Activated CD8-positive, alpha-beta T cell treated with anti-CD3 and anti-CD28 coated beads, Interleukin-2, amount 10 ng/mL, durations not matched to agents 7 days and 5 days (primary cell): Measurements from ENCODE around the gene ABHD8. TPM values are rescaled to one million over a fixed set of nuclear protein-coding genes. Genes with fewer than 3 reads are reported as not detected.

Source experiments
- ATAC-seq: fragments of 150-1000 bp; cut with Tn5 transposase; one replicate; pipeline ENCODE4 v1.10.0; 2021; ENCODE audit warnings: moderate library complexity
- CTCF ChIA-PET: fragments of 350-600 bp; sonication (Branson Sonifier 250); formaldehyde crosslinking; loops from one replicate; lab custom pipeline; 2021; ENCODE audit warnings: antibody characterized with exemption; lab: Charles Lee
- POLR2A ChIA-PET: fragments of 350-600 bp; sonication (Branson Sonifier 250); formaldehyde crosslinking; loops from one replicate; lab custom pipeline; 2021; ENCODE audit warnings: antibody characterized with exemption; lab: Charles Lee
- DNase-seq: peaks from one replicate; pipeline ENCODE4 v3.0.0-alpha.2; 2020
- H3K27ac Mint-ChIP-seq: one replicate; pipeline ENCODE4 v1.8.0; 2021; ENCODE audit warnings: mild to moderate bottlenecking, mixed read lengths
- H3K27me3 Mint-ChIP-seq: one replicate; pipeline ENCODE4 v1.8.0; 2021; ENCODE audit warnings: low read depth, mixed read lengths
- H3K36me3 Mint-ChIP-seq: one replicate; pipeline ENCODE4 v1.8.0; 2021; ENCODE audit warnings: low read depth, mixed read lengths
- H3K4me1 Mint-ChIP-seq: one replicate; pipeline ENCODE4 v1.8.0; 2021; ENCODE audit warnings: low read depth, mixed read lengths
- H3K4me3 Mint-ChIP-seq: one replicate; pipeline ENCODE4 v1.8.0; 2021; ENCODE audit warnings: mild to moderate bottlenecking, mixed read lengths
- H3K9me3 Mint-ChIP-seq: one replicate; pipeline ENCODE4 v1.8.0; 2022; ENCODE audit warnings: mixed read lengths; ENCODE audit not compliant: insufficient read depth
- total RNA-seq, 2 experiments: library from RNA; stranded (reverse); gene quantifications; one replicate each; pipeline ENCODE4 v1.2.3, GENCODE V29; 2021

The ABHD8 gene
- total RNA-seq, 2 experiments from 2014 or later = 8.9 to 9.7 TPM

- no peak for ATAC-seq
- Mint-ChIP-seq H3K27me3 (peaks cover 4% of the 10 kb centered on the region), H3K27ac (peak overlapping the region; percentile 61), H3K4me1 (peaks cover 35% of the 10 kb centered on the region), H3K9me3 (no peaks in the 10 kb centered on the region), H3K4me3 (peak overlapping the region; percentile 38), H3K36me3 (peaks cover 16% of the 10 kb centered on the region)
- ChIA-PET CTCF (interaction anchor here (0.8 to 4.2 kb wide), 9 partner anchors 11 to 72 kb away, joined by 3 to 27 read pairs (median 4); partner anchors contain the start of gene DDA1), POLR2A (interaction anchor here (0.7 to 1.5 kb wide), 5 partner anchors 20 to 107 kb away, joined by 3 to 5 read pairs (median 3); partner anchors contain the start of genes DDA1, MRPL34 and OCEL1)
- peak; percentile 63 for DNase-seq
These were observed 29.7 kb upstream of the ABHD8 start for GRCh38 chr19:17332677-17333581.

GRCh38 chr19:17332360-17332676 is 29.1 kb upstream of the ABHD8 start:
- POLR2A ChIA-PET = interaction anchor here (0.6 to 0.7 kb wide), 2 partner anchors 16 to 20 kb away, joined by 3 read pairs; no protein-coding TSS in a partner anchor
- CTCF ChIA-PET = interaction anchor here (1.1 to 4.2 kb wide), 5 partner anchors 12 to 59 kb away, joined by 3 to 27 read pairs (median 5); partner anchors contain the start of gene DDA1
- H3K36me3 Mint-ChIP-seq = peaks cover 16% of the 10 kb centered on the region
- H3K27me3 Mint-ChIP-seq = peaks cover 4% of the 10 kb centered on the region
- ATAC-seq (no peak), DNase-seq (no peak)
- H3K9me3 Mint-ChIP-seq = no peaks in the 10 kb centered on the region
- H3K27ac Mint-ChIP-seq = no peak overlapping the region
- H3K4me1 Mint-ChIP-seq = peaks cover 34% of the 10 kb centered on the region
- no peak overlapping the region for H3K4me3 Mint-ChIP-seq

GRCh38 chr19:17331045-17331558 is 27.9 kb upstream of the ABHD8 start:
- H3K9me3 Mint-ChIP-seq = no peaks in the 10 kb centered on the region
- ChIA-PET CTCF (interaction anchor here (1.1 to 1.8 kb wide), 3 partner anchors 12 to 55 kb away, joined by 3 to 7 read pairs (median 5); no protein-coding TSS in a partner anchor), POLR2A (no interaction called here)
- ATAC-seq (no peak), DNase-seq (peak; percentile 21)
- H3K27me3 Mint-ChIP-seq = peaks cover 4% of the 10 kb centered on the region
- peaks cover 16% of the 10 kb centered on the region for H3K36me3 Mint-ChIP-seq
- H3K4me3 Mint-ChIP-seq = no peak overlapping the region
- H3K4me1 Mint-ChIP-seq = peaks cover 33% of the 10 kb centered on the region
- H3K27ac Mint-ChIP-seq = no peak overlapping the region

DNA sequence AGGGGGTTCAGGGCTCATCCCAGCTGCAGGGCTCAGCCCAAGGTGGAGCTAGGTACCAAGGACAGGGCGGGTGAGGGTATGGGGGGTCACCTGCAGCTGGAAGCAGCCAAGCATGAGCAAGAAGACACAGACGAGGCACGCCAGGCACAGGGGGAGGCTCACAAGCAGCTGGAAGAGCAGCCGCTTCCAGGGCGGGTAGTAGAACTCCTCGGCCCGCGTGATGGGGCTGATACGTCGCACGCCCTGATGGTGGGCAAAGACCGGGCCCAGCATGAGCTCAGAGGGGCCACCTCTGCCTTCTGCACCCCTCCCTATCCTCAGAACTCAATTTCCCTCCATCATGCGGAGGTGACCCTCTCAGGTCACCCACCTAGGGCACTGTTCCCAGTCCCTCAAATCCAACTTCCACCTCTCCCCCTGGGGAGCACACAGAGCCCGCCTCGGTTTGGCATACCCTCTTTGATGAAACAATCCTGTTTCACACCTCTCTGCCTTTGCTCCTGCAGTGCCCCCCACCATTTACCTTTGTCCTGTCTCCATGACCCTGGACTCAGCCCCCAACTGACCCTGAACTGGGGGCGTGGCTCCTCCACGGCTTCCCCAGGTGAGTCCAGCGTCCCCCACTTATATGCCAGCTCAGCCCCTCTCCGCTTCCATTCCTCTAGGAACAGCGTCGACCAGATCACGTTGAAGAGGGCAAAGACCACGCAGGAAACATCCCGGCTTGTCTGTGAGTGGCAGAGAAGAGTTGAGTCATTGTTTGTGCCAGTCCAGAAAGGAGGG is 27.2 kb upstream of the ABHD8 start:
- no peak for ATAC-seq
- Mint-ChIP-seq H3K27me3 (peaks cover 4% of the 10 kb centered on the region), H3K4me1 (peaks cover 30% of the 10 kb centered on the region), H3K9me3 (no peaks in the 10 kb centered on the region), H3K27ac (no peak overlapping the region), H3K36me3 (peaks cover 16% of the 10 kb centered on the region), H3K4me3 (peak overlapping the region; percentile 31)
- ChIA-PET POLR2A (interaction anchor here (0.5 kb wide), 1 partner anchor 520 kb away, joined by 3 read pairs; no protein-coding TSS in a partner anchor), CTCF (interaction anchor here (1.1 kb wide), 1 partner anchor 24 kb away, joined by 3 read pairs; no protein-coding TSS in a partner anchor)
- peak; percentile 20 for DNase-seq

GRCh38 chr19:17329366-17330261 is 26.4 kb upstream of the ABHD8 start:
- POLR2A ChIA-PET = interaction anchor here (0.6 kb wide), 1 partner anchor 39 kb away, joined by 3 read pairs; no protein-coding TSS in a partner anchor
- H3K9me3 Mint-ChIP-seq = no peaks in the 10 kb centered on the region
- peak; percentile 18 for DNase-seq
- ATAC-seq = no peak
- CTCF ChIA-PET = interaction anchor here (1.1 to 1.5 kb wide), 2 partner anchors 20 to 23 kb away, joined by 3 to 4 read pairs; partner anchors contain the start of gene DDA1
- peaks cover 24% of the 10 kb centered on the region for H3K4me1 Mint-ChIP-seq
- H3K36me3 Mint-ChIP-seq = peaks cover 16% of the 10 kb centered on the region
- H3K27me3 Mint-ChIP-seq = peaks cover 4% of the 10 kb centered on the region
- peak overlapping the region; percentile 31 for H3K4me3 Mint-ChIP-seq
- H3K27ac Mint-ChIP-seq = no peak overlapping the region

DNA sequence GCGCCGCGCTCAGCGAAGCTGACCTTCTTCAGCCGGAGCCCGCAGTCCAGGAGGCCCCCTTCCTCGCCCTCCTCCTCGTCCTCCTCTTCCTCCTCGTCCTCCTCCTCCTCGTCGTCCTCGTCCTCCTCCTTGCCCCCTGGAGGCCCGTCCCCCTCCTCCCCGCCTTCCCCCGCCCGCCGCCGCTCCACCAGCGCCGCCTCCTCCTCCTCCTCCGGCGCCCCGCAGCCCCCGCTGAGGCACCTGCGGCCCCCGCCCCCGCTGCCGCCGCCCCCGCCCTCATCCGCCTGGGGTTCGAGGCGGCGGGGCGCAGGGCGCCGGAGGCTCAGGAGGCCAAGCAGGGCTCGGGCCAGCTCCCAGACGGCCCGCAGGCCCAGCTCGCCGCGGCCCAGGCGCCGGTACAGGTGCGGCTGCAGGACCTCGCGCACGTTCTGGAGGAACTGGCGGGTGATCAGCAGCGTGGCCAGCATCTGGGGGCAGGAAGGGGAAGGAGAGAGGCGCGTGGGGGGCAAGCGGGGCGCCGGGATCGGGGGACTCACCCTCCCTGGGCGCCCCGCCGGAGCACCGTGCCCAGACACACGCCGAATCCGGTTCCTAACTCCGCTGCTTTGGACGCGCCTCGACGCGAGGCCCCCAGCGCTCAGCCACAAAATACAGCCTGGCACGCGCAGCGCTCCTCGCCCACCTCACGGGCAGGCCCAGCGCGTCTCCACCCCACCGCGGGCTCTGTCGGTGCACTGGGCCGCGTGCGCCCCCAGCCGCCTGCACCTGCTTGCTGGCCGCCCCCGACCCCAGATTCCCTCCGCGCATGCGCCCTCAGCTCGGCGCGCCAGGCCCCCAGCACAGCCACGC is 25.5 kb upstream of the ABHD8 start:
- Mint-ChIP-seq H3K4me1 (peaks cover 21% of the 10 kb centered on the region), H3K27me3 (peaks cover 4% of the 10 kb centered on the region), H3K9me3 (no peaks in the 10 kb centered on the region), H3K36me3 (peaks cover 15% of the 10 kb centered on the region), H3K27ac (no peak overlapping the region), H3K4me3 (peak overlapping the region; percentile 46)
- ChIA-PET POLR2A (interaction anchor here (0.6 kb wide), 1 partner anchor 38 kb away, joined by 3 read pairs; no protein-coding TSS in a partner anchor), CTCF (interaction anchor here (1.0 to 1.5 kb wide), 2 partner anchors 20 to 91 kb away, joined by 4 read pairs; partner anchors contain the start of genes DDA1 and MVB12A)
- DNase-seq (peak; percentile 40), ATAC-seq (peak; percentile 19)

DNA sequence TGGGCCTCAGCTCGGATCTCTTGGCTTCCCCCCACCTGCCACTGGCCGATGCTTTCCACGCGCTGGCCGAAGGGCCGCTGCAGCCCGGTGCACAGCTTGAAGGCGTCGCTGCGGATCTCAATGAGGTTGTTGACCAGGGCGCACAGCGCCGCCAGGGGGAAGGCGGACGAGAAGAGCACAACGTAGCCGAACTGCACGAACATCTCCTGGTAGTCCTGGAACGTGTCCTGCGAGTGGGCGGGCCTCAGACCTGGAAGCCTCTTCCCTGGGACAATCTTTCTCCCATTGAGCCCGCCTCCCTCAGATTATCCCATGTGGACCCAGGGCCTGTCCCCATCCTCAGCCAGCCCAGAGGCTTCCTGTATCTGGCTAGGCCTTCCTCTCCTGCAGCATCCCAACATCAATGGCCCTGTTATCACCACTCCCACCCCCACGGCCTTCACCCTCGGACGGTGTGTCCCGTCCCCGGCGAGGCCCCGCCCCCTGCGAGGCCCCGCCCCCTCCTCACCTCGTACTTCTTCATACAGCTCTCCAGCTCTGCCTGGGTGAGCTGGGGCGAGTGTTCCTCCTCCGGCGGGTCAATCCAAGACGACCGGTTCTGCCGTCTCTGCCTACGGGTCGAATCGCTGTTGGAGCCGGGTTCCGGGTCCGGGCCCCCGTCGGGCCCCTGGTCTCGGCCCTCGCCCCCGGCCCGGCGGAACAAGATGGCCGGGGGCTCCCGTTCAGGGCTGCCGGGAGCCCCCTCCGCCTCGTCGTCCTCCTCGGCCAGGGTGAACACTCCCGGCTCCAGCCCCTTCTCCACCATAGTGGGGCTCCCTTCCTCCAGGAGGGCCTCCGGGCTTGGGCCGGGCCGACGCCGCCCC is 24.7 kb upstream of the ABHD8 start:
- CTCF ChIA-PET = interaction anchor here (0.9 to 1.5 kb wide), 4 partner anchors 19 to 92 kb away, joined by 3 to 4 read pairs (median 4); partner anchors contain the start of genes DDA1 and MVB12A
- Mint-ChIP-seq H3K27ac (peak overlapping the region; percentile 30), H3K4me3 (peak overlapping the region; percentile 46)

DNA sequence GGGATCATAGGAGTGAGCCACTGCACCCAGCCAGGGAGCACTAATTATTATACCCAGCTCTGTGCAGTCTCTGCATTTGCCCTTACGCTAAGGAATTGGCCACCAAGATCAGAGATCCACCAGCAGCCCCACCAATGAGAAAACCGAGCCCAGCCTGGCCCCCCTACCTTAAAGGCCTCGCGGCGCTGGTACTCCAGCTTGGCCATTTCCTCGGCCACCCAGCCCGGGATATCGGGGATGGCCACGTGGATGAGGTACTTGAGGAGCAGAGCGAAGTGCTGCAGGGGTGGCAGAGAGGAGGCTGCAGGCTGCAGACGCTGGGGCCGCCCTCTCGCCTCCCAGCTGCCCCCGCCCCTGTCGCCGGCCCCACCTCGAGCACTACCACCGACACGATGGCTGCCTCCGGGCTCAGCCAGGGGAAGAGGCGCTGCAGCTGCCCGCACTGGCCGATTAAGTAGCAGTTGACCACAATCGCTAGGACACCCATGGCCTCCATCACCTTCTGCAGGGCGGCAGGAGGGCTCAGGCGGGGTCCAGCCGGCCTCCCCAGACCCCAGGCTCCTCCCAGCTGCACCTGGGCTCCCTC is 23.9 kb upstream of the ABHD8 start:
- H3K4me1 Mint-ChIP-seq = peaks cover 12% of the 10 kb centered on the region
- H3K36me3 Mint-ChIP-seq = peaks cover 10% of the 10 kb centered on the region
- peaks cover 4% of the 10 kb centered on the region for H3K27me3 Mint-ChIP-seq
- DNase-seq (peak; percentile 18), ATAC-seq (no peak)
- ChIA-PET CTCF (interaction anchor here (0.9 to 1.7 kb wide), 3 partner anchors 21 to 62 kb away, joined by 3 to 4 read pairs (median 3); no protein-coding TSS in a partner anchor), POLR2A (no interaction called here)
- no peak overlapping the region for H3K4me3 Mint-ChIP-seq
- H3K9me3 Mint-ChIP-seq = no peaks in the 10 kb centered on the region
- no peak overlapping the region for H3K27ac Mint-ChIP-seq

More for the DNA sequence above, 24.7 kb upstream of the ABHD8 start:
- H3K27me3 Mint-ChIP-seq = peaks cover 4% of the 10 kb centered on the region
- DNase-seq (peak; percentile 59), ATAC-seq (peak; percentile 68)
- no peaks in the 10 kb centered on the region for H3K9me3 Mint-ChIP-seq
- peaks cover 11% of the 10 kb centered on the region for H3K36me3 Mint-ChIP-seq
- peaks cover 16% of the 10 kb centered on the region for H3K4me1 Mint-ChIP-seq
- POLR2A ChIA-PET = interaction anchor here (0.5 kb wide), 1 partner anchor 522 kb away, joined by 6 read pairs; no protein-coding TSS in a partner anchor

DNA sequence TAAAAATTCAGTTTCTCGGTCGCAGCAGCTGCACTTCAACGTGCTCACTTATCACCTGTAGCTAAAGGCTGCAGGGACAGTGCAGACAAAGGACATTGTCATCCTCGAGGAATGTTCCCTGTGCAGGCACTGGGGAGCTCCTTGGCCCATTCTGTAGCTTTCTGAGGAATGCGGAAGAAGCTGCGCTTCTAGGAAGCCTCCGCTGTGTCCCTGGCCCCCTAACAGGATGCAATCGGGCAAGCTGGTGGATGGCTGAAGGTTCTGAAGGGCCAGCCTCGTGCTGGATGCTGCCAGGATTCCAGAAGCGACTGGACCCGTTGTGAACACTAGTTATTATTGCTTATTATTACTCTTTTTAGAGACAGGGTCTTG is 23.4 kb upstream of the ABHD8 start:
- Mint-ChIP-seq H3K27me3 (peaks cover 4% of the 10 kb centered on the region), H3K4me3 (no peak overlapping the region), H3K9me3 (no peaks in the 10 kb centered on the region), H3K4me1 (peaks cover 12% of the 10 kb centered on the region), H3K36me3 (peaks cover 10% of the 10 kb centered on the region), H3K27ac (no peak overlapping the region)
- ATAC-seq (no peak), DNase-seq (no peak)
- POLR2A ChIA-PET = no interaction called here
- CTCF ChIA-PET = interaction anchor here (1.4 to 1.7 kb wide), 2 partner anchors 23 to 63 kb away, joined by 3 to 4 read pairs; no protein-coding TSS in a partner anchor
